ENCODE measurements around the gene RAB8B.

The RAB8B gene

DNA sequence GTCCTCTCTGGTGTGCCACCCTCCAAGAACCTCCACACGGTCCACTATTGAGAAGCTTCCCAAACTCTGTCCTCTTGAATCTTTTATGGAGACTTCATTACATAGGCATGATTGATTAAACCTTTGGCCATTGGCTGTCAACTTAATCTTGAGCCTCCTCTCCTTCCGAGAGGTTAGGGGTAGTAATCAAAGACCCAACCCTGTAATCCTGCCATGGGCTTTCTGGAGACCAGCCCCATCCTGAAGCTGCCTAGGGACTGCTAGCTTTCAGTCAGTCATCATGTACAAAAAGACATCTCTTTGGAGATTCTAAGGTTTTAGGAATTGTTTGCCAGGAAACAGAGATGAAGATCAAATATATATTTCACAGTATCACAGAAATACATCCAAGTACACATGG, 125.0 kb downstream of the RAB8B start:
- no peak for DNase-seq (ENCODE audit: low read depth)
- no peak for TF ChIP-seq CTCF (conservative IDR thresholded peaks at IDR 0.05; ENCODE audit: low read depth, low read length)
- no peak overlapping the region for H3K4me3 ChIP-seq (ENCODE audit: low read depth, low read length)
